Hepatocyte (in vitro differentiated cells): ENCODE results near the gene THSD7B.

Experiments
- EZH2 ChIP-seq: fragments of 200-600 bp; sonication (generic); IDR thresholded peaks from 2 replicates; pipeline ENCODE4 v1.6.1; 2016; ENCODE audit warnings: antibody characterized with exemption, mild to moderate bottlenecking, borderline replicate concordance
- EZH2phosphoT487 ChIP-seq: fragments of 200-600 bp; sonication (generic); IDR thresholded peaks from one replicate; pipeline ENCODE4 v1.6.1; 2018; ENCODE audit warnings: antibody characterized with exemption, mild to moderate bottlenecking, low read depth, moderate library complexity; ENCODE audit not compliant: unreplicated experiment, severe bottlenecking
- TF ChIP-seq, protein P1 (sequence below): fragments of 200-600 bp; sonication (generic); IDR thresholded peaks from 2 replicates; pipeline ENCODE4 v1.5.1; 2016; ENCODE audit warnings: antibody characterized with exemption, mild to moderate bottlenecking; ENCODE audit not compliant: poor library complexity

DNA sequence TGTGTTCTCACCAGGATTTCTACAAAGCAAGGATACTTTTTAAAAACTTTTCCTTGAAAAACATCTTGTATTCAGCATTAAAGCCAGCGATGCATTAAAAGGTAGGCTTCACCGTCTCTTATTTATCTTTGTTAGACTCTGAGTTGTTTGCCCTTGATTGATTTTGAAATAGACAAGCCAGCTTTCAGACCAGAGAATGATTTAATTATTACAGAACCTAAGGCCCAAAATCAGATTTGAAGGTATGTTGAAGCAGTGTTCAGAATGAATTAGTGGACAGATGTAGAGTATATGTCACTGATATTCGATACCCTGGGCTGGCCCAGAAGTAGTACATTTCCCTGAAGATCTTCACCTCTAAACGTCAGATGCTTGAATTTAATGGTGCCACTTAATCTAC lies 136.4 kb downstream of the THSD7B start:
- TF ChIP-seq, protein P1, sequence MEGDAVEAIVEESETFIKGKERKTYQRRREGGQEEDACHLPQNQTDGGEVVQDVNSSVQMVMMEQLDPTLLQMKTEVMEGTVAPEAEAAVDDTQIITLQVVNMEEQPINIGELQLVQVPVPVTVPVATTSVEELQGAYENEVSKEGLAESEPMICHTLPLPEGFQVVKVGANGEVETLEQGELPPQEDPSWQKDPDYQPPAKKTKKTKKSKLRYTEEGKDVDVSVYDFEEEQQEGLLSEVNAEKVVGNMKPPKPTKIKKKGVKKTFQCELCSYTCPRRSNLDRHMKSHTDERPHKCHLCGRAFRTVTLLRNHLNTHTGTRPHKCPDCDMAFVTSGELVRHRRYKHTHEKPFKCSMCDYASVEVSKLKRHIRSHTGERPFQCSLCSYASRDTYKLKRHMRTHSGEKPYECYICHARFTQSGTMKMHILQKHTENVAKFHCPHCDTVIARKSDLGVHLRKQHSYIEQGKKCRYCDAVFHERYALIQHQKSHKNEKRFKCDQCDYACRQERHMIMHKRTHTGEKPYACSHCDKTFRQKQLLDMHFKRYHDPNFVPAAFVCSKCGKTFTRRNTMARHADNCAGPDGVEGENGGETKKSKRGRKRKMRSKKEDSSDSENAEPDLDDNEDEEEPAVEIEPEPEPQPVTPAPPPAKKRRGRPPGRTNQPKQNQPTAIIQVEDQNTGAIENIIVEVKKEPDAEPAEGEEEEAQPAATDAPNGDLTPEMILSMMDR = no peak
- TF ChIP-seq EZH2phosphoT487 (no peak), EZH2 (no peak)
